Neuronal stem cell (in vitro differentiated cells): ENCODE data around the gene MMP17.

ENCODE experiments used
- DNase-seq: peaks from one replicate; pipeline ENCODE4 v3.0.0-alpha.2; 2013; ENCODE audit warnings: low spot score
- H2AFZ ChIP-seq: one replicate; pipeline ENCODE4 v1.6.1; 2013; ENCODE audit warnings: mild to moderate bottlenecking, low read length, inconsistent platforms
- H2AK5ac ChIP-seq: 2 replicates; pipeline ENCODE4 v1.6.1; 2013; ENCODE audit warnings: low read depth, mild to moderate bottlenecking, inconsistent platforms, low read length, moderate library complexity, mixed read lengths
- H2BK120ac ChIP-seq: 2 replicates; pipeline ENCODE4 v1.6.1; 2013; ENCODE audit warnings: low read depth, mild to moderate bottlenecking, inconsistent platforms, low read length, moderate library complexity, mixed read lengths
- H2BK12ac ChIP-seq: one replicate; pipeline ENCODE4 v1.6.1; 2013; ENCODE audit warnings: low read length, inconsistent platforms
- H2BK15ac ChIP-seq: 2 replicates; pipeline ENCODE4 v1.6.1; 2013; ENCODE audit warnings: mild to moderate bottlenecking, low read length, inconsistent platforms, mixed read lengths
- H2BK5ac ChIP-seq: one replicate; pipeline ENCODE4 v1.6.1; 2013; ENCODE audit warnings: inconsistent platforms, mild to moderate bottlenecking, low read length, moderate library complexity
- H3K14ac ChIP-seq: one replicate; pipeline ENCODE4 v1.6.1; 2013; ENCODE audit warnings: low read length, inconsistent platforms
- H3K18ac ChIP-seq: 2 replicates; pipeline ENCODE4 v1.6.1; 2013; ENCODE audit warnings: low read length, inconsistent platforms
- H3K23ac ChIP-seq: 2 replicates; pipeline ENCODE4 v1.6.1; 2013; ENCODE audit warnings: low read depth, mild to moderate bottlenecking, mixed read lengths, low read length, inconsistent platforms; ENCODE audit not compliant: poor library complexity
- H3K27ac ChIP-seq: replicated peaks from 3 replicates; pipeline ENCODE4 v1.5.1; 2013; ENCODE audit warnings: low read length, inconsistent platforms
- H3K27me3 ChIP-seq, 3 experiments: 2 replicates each; pipeline ENCODE4 v1.6.1; 2013; ENCODE audit warnings: low read length in 3 of 3, mild to moderate bottlenecking in 2 of 3, inconsistent platforms in 1 of 3, low read depth in 1 of 3, mixed read lengths in 1 of 3, moderate library complexity in 1 of 3; ENCODE audit not compliant: control insufficient read depth in 3 of 3, insufficient read depth in 3 of 3
- H3K36me3 ChIP-seq, 2 donors: replicated peaks in 1 of 2; 2 replicates each; pipeline ENCODE4 v1.6.1; 2013; ENCODE audit warnings: low read length in 2 of 2; ENCODE audit not compliant: control insufficient read depth in 2 of 2, insufficient read depth in 2 of 2
- H3K4ac ChIP-seq: 2 replicates; pipeline ENCODE4 v1.6.1; 2013; ENCODE audit warnings: inconsistent platforms, mild to moderate bottlenecking, low read length, moderate library complexity
- H3K4me1 ChIP-seq, 2 donors: 1 replicate in 1 of 2; 2 replicates in 1 of 2; pipeline ENCODE4 v1.6.1; 2013; ENCODE audit warnings: low read length in 2 of 2, low read depth in 1 of 2; ENCODE audit not compliant: control insufficient read depth in 2 of 2, insufficient read depth in 1 of 2
- H3K4me2 ChIP-seq: one replicate; pipeline ENCODE4 v1.6.1; 2013; ENCODE audit warnings: mild to moderate bottlenecking, low read length, inconsistent platforms; ENCODE audit not compliant: insufficient read depth, poor library complexity, severe bottlenecking
- H3K4me3 ChIP-seq, 2 donors: 2 replicates each; pipeline ENCODE4 v1.5.1; 2013; ENCODE audit warnings: low read length in 2 of 2, mild to moderate bottlenecking in 2 of 2, inconsistent platforms in 1 of 2, moderate library complexity in 1 of 2
- H3K79me1 ChIP-seq: one replicate; pipeline ENCODE4 v1.6.1; 2013; ENCODE audit warnings: low read depth, mild to moderate bottlenecking, inconsistent platforms, low read length, moderate library complexity
- H3K9ac ChIP-seq: one replicate; pipeline ENCODE4 v1.6.1; 2013; ENCODE audit warnings: mild to moderate bottlenecking, low read depth, low read length, inconsistent platforms; ENCODE audit not compliant: poor library complexity
- H3K9me3 ChIP-seq, 2 donors: replicated peaks in 1 of 2; 2 replicates each; pipeline versions ENCODE3 to v1.6.1; 2013; ENCODE audit warnings: low read length in 2 of 2, mild to moderate bottlenecking in 2 of 2, inconsistent platforms in 1 of 2, low read depth in 1 of 2, mixed read lengths in 1 of 2, moderate library complexity in 1 of 2; ENCODE audit not compliant: control insufficient read depth in 2 of 2, insufficient read depth in 1 of 2
- H4K8ac ChIP-seq: one replicate; pipeline ENCODE4 v1.6.1; 2013; ENCODE audit warnings: low read depth, mild to moderate bottlenecking, inconsistent platforms, low read length, moderate library complexity
- H4K91ac ChIP-seq: one replicate; pipeline ENCODE4 v1.6.1; 2013; ENCODE audit warnings: low read length, low read depth, mild to moderate bottlenecking, inconsistent platforms; ENCODE audit not compliant: poor library complexity
- WGBS, 2 donors: extraction: QIAGEN DNeasy Blood & Tissue Kit; methylation state at CpG; one replicate each; pipeline ENCODE4 v1.1.7; 2013; ENCODE audit warnings: missing lambda C conversion rate in 2 of 2, mixed read lengths in 1 of 2; ENCODE audit not compliant: insufficient read length in 2 of 2, insufficient replicate concordance in 1 of 2; ENCODE audit errors: extremely low coverage in 2 of 2; 5-methylcytosine and 5-hydroxymethylcytosine counted together

The MMP17 gene

DNA sequence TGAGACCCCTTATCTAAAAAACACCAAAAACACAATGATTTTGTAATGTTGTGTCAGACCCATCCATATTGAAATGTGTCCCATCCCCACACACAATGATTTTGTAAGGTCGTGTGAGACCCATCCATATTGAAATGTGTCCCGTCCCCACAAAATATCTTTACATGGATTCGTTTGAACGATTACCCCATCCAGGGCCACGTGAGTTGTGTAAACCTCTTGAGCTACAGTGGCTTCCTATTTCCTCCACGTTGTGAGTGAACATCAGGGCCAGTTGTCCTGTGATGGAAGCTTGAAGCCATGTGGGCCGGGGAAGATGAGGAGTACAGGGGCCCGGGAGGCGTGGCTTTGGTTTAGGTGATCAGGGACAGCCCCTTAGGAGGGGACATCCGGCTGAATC lies 39.3 kb downstream of the MMP17 start:
- Histone ChIP-seq H2BK5ac (no peak overlapping the region), H3K79me1 (no peaks in the 10 kb centered on the region), H3K23ac (no peak overlapping the region), H3K14ac (no peak overlapping the region), H3K27me3 (peaks cover 0 to 3% (median 0%) of the 10 kb centered on the region in 3 experiments), H2BK120ac (no peak overlapping the region), H2AFZ (no peak overlapping the region), H4K8ac (no peak overlapping the region), H3K4ac (no peak overlapping the region), H3K9me3 (no peaks in the 10 kb centered on the region), H3K4me2 (no peak overlapping the region), H3K4me1 (peaks cover 11 to 12% of the 10 kb centered on the region in 2 donors), H2BK12ac (no peak overlapping the region), H3K36me3 (no peaks in the 10 kb centered on the region), H2BK15ac (no peak overlapping the region), H4K91ac (no peak overlapping the region), H3K27ac (no peak overlapping the region), H3K4me3 (no peak overlapping the region), H3K9ac (no peak overlapping the region), H3K18ac (no peak overlapping the region), H2AK5ac (no peak overlapping the region)
- WGBS, 2 donors: no CpG with 5 or more reads among the region's 10 CpGs
- no peak for DNase-seq

DNA sequence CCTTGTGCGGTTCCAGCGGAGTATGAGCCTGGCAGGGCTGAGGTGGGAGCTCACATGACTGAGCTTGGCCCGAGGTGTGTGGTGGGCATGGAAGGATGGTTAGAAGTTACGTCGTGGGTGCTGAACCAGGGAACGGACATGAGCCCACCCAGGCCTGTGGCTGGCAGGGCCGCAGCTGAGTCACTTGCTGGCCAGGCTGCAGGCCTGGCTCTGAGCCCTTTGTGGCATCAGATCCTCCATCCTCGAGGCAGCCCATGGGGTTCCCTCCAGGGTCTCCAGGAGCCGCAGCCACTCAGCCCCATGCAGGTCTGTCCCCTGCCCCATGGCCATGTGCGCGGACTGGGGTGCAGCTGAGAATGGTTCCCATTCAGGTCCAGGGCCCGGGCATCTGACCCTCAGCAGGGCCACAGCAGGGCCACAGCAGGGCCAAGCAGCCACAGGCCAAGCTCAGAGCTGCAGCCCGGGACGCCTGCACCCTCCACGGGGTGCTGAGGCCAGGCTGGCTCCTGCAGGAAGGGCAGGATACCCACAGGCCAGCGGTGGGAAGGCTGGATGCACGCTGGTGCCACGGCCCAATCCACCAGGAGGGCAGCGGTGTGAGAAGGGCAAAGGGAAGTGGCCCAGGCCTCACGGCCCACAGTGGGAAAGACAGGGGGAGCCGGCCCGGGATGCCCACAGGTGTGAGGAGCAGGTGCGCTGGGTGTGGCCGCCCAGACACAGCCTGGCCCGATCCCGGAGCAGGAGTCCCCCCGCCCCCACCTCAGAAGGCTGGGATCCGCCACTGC lies 39.9 kb downstream of the MMP17 start:
- H2BK5ac ChIP-seq: no peak overlapping the region
- peak overlapping the region; percentile 55 for H3K23ac ChIP-seq
- WGBS, 2 donors: no CpG with 5 or more reads among the region's 28 CpGs
- H3K4ac ChIP-seq: no peak overlapping the region
- peak overlapping the region; percentile 56 for H3K14ac ChIP-seq
- peak overlapping the region; percentile 96 for H2AK5ac ChIP-seq
- H3K9ac ChIP-seq: peak overlapping the region; percentile 50
- no peaks in the 10 kb centered on the region for H3K79me1 ChIP-seq
- H4K8ac ChIP-seq: no peak overlapping the region
- H3K4me1 ChIP-seq: peaks cover 6 to 7% of the 10 kb centered on the region in 2 donors
- no peaks in the 10 kb centered on the region for H3K27me3 ChIP-seq
- H2BK120ac ChIP-seq: peak overlapping the region; percentile 12
- peak overlapping the region; percentile 90 for H2BK12ac ChIP-seq
- H2AFZ ChIP-seq: no peak overlapping the region
- peak overlapping the region; percentile 89 for H2BK15ac ChIP-seq
- H3K4me2 ChIP-seq: no peak overlapping the region
- H3K9me3 ChIP-seq: no peaks in the 10 kb centered on the region
- H3K18ac ChIP-seq: peak overlapping the region; percentile 59
- no peaks in the 10 kb centered on the region for H3K36me3 ChIP-seq
- H4K91ac ChIP-seq: no peak overlapping the region
- H3K4me3 ChIP-seq: peak overlapping the region in 1 of 2 donors; percentile 65
- H3K27ac ChIP-seq: no peak overlapping the region
- DNase-seq: no peak

DNA sequence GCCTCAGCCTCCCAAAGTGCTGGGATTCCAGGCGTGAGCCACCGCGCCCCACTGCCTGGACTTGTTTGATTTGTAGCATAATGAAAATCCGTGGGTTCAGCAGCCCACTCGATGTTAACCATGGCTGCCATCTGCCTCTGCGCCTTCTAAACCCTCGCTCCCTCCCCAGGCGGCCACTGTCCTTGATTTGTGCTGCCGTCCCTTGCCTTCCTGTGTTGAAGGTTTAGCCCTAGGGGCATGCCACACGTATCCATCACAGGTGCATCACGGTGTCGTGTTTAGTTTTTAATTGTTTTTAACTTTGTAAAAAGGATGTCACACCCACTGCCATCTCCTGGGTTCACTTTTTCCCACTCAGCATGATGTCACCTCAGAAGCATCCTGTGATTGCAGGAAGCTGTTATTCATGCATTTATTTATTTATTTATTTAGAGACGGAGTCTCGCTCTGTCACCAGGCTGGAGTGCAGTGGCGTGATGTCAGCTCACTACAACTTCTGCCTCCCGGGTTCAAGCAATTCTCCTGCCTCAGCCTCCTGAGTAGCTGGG lies 41.8 kb downstream of the MMP17 start:
- Histone ChIP-seq H3K9ac (peak overlapping the region; percentile 21), H3K27me3 (no peaks in the 10 kb centered on the region), H2BK12ac (no peak overlapping the region), H3K36me3 (no peaks in the 10 kb centered on the region), H4K91ac (no peak overlapping the region), H3K18ac (no peak overlapping the region), H3K23ac (no peak overlapping the region), H3K4me1 (no peaks in the 10 kb centered on the region), H2AK5ac (no peak overlapping the region), H3K9me3 (no peaks in the 10 kb centered on the region), H4K8ac (no peak overlapping the region), H3K14ac (peak overlapping the region; percentile 82), H2BK5ac (no peak overlapping the region), H3K79me1 (no peaks in the 10 kb centered on the region), H2BK120ac (no peak overlapping the region), H2AFZ (no peak overlapping the region), H3K4me2 (no peak overlapping the region), H3K27ac (no peak overlapping the region), H2BK15ac (no peak overlapping the region), H3K4ac (no peak overlapping the region), H3K4me3 (no peak overlapping the region)
- no peak for DNase-seq
- WGBS, 2 donors: no CpG with 5 or more reads among the region's 16 CpGs

DNA sequence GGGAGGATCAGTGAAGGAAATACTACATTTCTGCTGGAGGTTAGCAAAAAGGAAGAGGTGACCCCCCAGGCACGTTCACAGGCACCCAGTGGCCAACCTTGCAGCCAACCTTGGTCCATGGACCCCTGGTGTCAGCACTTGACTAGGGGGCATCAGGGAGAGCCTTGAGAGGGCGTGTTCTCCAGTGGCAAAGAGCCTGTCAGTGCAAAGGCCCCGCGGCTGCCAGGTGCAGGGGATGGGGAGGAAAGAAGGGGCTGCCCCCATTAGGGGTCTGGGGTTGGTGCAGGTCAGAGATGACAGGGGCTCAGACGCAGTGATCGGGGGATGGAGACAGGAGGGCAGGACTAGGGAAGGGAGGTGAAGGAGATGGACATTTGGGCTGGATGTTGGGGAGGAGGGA lies 43.5 kb downstream of the MMP17 start:
- Histone ChIP-seq H3K27me3 (peaks cover 0 to 4% (median 0%) of the 10 kb centered on the region in 3 experiments), H3K9me3 (no peaks in the 10 kb centered on the region), H3K14ac (no peak overlapping the region), H3K23ac (peak overlapping the region; percentile 31), H2BK5ac (peak overlapping the region; percentile 75), H3K9ac (no peak overlapping the region), H3K18ac (no peak overlapping the region), H3K36me3 (no peaks in the 10 kb centered on the region), H3K4me3 (peak overlapping the region in 1 of 2 donors; percentile 8), H3K27ac (no peak overlapping the region), H2BK15ac (no peak overlapping the region), H4K91ac (no peak overlapping the region), H3K4me1 (no peaks in the 10 kb centered on the region), H4K8ac (no peak overlapping the region), H3K4me2 (no peak overlapping the region), H2AK5ac (peak overlapping the region; percentile 75), H2BK12ac (peak overlapping the region; percentile 22), H3K4ac (no peak overlapping the region), H2BK120ac (peak overlapping the region; percentile 72), H2AFZ (no peak overlapping the region), H3K79me1 (no peaks in the 10 kb centered on the region)
- DNase-seq: no peak
- no CpG with 5 or more reads among the region's 6 CpGs for WGBS, 2 donors
